ENCODE results near the gene DHCR24.

DNA sequence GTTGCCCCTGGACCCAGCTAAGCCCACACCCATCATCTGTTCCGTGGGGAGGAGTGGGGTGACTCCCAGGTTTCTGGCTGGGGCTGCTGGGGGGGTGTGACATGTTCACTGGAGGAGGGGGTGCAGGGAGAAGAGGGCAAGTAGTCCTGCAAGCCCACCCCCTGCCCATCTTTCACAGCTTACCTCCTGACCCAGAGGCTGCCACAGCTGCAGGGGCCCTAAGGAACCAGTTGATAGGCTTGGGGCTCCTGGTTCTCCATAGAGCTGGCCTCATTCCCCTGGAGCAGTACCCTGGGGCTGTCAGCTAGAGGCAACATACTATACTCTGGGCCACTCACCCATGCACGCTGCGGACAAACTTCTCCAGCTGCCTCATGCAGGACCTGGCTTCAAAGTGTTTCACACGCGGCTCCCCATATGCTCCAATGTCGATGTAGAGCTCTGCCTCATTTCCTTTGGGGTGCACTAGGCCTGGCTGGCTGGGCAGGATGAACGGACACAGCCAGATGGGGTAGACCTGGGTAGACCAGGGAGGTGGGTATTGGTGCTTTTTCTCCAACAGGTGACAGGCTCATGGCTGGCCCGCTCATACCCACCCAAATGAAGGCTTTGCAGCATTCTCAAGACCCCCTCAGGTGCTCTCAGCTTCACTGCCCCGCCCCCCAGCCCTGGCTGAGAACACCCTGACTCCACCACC, 33.8 kb downstream of the DHCR24 start:
- TF ChIP-seq CTCF (IDR thresholded peaks at IDR 0.05; ENCODE audit: low read length) (no peak), EZH2 (IDR thresholded peaks at IDR 0.05; ENCODE audit: borderline replicate concordance, low read length) (no peak)
